Effector CD4-positive, alpha-beta T cell (primary cell): Measurements from ENCODE around the gene CD79B.
"Not testable (repeated sequence)": the region's sequence is repeated elsewhere in the genome, so short reads cannot be mapped to it uniquely, and the experiment has no call there.

Experiments used
- DNase-seq: peaks from one replicate; pipeline ENCODE4 v3.0.0-alpha.2; 2020

Gene CD79B

DNA sequence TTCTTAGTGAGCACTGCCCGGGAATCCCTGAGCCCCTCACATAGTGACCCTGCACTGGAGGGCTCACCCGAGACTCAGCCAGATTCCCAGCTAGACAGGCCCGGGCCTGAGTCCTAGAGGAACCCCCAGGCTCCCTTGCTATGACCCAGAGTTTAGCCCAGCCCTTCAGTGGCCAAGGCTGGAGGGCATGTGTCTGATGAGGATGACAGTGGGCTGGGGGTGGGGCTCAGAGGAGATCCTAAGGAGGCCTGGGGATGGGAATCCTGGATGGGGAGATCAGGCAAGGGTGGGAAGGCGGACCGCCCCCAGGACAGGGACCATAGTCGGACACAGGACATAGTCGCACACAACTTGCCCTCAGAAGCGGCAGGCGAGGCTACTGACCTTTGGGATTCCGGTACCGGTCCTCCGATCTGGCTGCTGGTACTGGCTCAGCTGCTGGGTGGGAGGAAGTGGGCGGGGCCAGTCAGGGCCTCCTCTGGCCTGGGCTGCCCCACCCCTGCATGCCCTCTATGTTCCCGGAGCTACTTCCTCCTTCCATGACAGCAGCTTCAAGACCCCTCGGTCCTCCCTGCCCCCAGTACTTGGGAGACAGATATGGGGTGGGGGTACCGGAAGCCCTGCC, 1.1 kb downstream of the CD79B start:
- DNase-seq = peak; percentile 41

- no peak for DNase-seq
Measured at GRCh38 chr17:63929860-63930766, 2.0 kb downstream of the CD79B start.

- no peak for DNase-seq
Measured at GRCh38 chr17:63928966-63929695, 3.0 kb downstream of the CD79B start.

DNA sequence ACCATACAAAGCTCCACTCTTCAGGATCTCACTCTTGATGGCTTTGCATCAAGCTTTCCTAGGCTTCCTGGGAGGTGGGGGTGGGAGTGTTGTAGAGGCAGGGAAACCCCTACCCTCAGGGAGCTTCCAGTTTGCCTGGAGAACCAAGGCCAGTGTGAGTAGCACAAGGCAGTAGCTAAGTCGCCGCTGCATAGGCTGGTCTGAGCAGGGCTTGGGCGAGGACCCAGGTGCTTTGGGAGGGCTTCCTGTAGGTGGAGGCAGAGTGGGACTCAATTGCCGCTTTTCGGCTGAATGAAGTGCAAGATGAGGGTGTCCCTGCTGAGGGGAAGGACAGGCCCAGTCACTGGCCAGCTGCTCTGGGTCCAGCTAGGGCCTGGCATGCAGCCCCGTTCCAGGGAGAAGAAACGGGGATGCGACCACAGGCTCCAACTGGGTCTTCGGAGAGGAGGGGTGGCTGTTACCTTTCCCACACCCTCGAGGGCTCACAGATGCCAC, 3.9 kb downstream of the CD79B start:
- no peak for DNase-seq

GRCh38 chr17:63927464-63928171, 4.5 kb downstream of the CD79B start:
- DNase-seq = no peak

GRCh38 chr17:63926164-63926563, 6.0 kb downstream of the CD79B start:
- no peak for DNase-seq

DNA sequence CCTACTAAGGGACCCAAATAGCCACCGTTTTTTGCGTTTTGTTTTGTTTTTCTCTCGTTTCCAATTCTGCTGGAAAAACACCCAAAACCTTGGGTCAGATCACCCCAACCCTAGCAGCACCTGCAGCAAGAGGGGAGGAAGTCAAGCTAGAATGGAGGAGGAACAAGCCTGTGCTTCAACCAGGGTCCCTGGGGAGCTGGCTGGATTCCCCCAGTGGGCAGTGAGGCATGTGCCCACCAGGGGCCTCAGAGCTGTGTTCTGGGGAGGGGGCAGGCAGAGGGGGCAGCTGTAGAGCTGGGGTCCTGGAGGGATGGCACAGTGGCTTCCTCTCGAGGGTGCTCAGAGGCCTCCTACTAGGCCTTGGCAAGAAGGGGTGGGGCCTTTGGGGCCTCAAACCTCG, 6.5 kb downstream of the CD79B start:
- DNase-seq = no peak

DNA sequence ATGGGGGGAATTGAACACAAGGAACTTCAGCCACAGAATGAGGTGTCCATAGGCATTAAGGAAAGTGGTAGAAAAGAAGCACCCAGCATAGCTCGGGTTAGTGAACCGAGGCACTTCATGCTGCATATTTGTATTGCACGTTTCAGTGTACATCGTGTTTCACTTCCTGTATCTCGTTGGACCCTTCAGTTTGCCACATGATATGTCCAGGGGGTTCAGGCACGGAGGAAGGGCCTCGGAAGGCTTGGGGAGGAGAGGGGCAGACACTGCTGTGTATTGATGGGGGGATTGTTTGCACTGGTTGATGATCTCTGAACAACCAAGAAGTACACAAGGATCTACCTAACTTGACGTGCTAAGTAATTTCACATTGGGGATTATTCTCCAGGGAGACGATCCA, 9.7 kb downstream of the CD79B start:
- DNase-seq = not testable (repeated sequence)

- DNase-seq = not testable (repeated sequence)
Measured at GRCh38 chr17:63920779-63921178, 11.4 kb downstream of the CD79B start.

GRCh38 chr17:63920050-63920449, 12.1 kb downstream of the CD79B start:
- DNase-seq = not testable (repeated sequence)

- DNase-seq = peak; percentile 67
Measured at GRCh38 chr17:63919311-63919723, 12.8 kb downstream of the CD79B start.

DNA sequence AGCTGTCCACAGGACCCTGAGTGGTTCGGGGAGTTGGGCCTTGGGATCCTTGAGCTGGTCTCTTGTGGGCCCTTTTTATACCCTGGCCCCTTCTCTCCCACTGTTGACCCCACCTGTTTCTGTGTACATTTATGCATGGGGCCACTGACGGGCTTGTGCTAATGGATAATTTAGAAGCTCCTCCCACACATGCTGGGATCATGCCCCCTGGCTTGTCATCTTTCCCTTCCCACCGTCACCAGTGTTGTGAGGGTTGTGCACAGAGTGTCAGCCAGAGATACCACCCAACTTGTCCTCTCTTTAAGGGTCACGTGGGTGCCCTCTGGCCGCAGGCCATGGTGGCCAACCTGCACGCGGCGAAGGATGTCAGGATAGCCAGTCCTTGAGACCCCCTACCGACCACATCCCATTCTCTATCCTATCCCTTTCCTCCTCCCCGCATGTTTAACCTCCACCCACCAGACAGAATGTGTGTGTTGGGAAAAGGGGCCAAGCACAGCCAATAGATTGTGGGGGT, 13.3 kb downstream of the CD79B start, which contains the start of gene GH1:
Gene GH1, minus strand, starts transcription at position 51 of the 517 bp plus-strand sequence. CDS start 63 bp downstream, outside the sequence.
- DNase-seq = not testable (repeated sequence)

DNA sequence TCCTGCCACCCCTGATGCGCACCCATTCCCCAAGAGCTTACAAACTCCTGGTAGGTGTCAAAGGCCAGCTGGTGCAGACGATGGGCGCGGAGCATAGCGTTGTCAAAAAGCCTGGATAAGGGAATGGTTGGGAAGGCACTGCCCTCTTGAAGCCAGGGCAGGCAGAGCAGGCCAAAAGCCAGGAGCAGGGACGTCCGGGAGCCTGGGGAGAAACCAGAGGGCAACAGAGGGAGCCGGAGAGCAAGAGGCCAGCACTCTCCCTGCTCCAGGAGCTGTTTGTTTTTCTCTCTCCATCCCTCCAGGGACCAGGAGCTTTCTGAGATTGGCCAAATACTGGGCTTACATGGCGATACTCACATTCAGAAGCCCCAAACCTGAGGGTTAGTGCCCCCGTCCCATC, 13.8 kb downstream of the CD79B start:
- no peak for DNase-seq

GRCh38 chr17:63917646-63918045, 14.5 kb downstream of the CD79B start:
- DNase-seq = no peak

DNA sequence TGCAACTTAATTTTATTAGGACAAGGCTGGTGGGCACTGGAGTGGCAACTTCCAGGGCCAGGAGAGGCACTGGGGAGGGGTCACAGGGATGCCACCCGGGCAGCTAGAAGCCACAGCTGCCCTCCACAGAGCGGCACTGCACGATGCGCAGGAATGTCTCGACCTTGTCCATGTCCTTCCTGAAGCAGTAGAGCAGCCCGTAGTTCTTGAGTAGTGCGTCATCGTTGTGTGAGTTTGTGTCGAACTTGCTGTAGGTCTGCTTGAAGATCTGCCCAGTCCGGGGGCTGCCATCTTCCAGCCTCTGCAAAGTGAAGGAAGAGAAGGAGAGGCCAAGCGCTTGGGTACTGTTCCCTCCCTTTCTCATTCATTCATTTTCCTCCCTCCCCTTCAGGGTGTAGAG, 14.9 kb downstream of the CD79B start:
- not testable (repeated sequence) for DNase-seq

DNA sequence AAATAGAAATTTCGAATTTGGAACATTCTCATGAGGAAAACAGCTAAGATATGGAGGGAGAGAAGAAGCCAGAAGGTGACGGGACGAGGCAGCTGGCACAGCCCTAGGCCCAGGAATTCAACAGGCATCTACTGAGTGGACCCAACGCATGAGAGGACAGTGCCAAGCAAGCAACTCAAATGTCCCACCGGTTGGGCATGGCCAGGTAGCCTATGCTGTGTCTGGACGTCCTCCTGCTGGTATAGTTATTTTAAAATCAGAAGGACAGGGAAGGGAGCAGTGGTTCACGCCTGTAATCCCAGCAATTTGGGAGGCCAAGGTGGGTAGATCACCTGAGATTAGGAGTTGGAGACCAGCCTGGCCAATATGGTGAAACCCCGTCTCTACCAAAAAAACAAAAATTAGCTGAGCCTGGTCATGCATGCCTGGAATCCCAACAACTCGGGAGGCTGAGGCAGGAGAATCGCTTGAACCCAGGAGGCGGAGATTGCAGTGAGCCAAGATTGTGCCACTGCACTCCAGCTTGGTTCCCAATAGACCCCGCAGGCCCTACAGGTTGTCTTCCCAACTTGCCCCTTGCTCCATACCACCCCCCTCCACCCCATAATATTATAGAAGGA, 15.5 kb downstream of the CD79B start:
- no peak for DNase-seq

DNA sequence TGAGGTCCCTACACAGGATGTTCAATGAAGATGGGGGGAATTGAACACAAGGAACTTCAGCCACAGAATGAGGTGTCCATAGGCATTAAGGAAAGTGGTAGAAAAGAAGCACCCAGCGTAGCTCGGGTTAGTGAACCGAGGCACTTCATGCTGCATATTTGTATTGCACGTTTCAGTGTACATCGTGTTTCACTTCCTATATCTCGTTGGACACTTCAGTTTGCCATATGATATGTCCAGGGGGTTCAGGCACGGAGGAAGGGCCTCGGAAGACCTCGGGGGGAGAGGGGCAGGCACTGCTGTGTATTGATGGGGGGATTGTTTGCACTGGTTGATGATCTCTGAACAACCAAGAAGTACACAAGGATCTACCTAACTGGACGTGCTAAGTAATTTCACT, 16.4 kb downstream of the CD79B start:
- DNase-seq = not testable (repeated sequence)

DNA sequence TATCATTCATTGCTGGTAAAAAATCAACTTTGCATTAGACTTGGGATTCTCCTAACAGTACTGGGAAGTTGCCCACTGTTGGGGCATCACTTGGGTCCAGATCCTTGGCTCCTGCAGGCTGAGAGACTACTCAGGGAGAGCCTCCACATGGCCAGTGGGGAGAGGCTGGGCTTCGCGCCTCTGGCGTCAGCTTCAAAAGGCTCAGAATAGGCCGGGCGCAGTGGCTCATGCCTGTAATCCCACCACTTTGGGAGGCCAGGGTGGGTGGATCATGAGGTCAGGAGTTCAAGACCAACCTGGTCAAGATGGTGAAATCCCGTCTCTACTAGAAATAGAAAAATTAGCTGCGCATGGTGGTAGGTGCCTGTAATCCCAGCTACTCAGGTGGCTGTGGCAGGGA, 17.7 kb downstream of the CD79B start:
- DNase-seq = no peak

GRCh38 chr17:63911657-63912100, 20.5 kb downstream of the CD79B start:
- DNase-seq = peak; percentile 47

DNA sequence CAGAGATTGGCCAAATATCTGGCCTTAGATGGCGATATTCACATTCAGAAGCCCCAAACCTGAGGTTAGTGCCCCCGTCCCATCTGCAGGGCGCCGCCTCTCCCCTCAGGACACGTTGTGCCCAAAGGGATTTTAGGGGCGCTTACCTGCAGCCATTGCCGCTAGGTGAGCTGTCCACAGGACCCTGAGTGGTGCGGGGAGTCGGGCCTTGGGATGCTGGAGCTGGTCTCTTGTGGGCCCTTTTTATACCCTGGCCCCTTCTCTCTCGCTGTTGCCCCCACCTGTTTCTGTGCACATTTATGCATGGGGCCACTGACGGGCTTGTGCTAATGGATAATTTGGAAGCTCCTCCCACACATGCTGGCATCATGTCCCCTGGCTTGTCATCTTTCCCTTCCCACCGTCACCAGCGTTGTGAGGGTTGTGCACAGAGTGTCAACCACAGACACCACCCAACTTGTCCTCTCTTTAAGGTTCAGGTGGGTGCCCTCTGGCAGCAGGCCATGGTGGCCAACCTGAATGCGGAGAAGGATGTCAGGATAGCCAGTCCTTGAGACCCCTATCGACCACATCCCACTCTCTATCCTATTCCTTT, 21.0 kb downstream of the CD79B start, which contains the start of gene CSHL1:
Gene CSHL1, minus strand, starts transcription at position 218 of the 595 bp plus-strand sequence. Its CDS starts 62 bp downstream, at position 156.
- no peak for DNase-seq

DNA sequence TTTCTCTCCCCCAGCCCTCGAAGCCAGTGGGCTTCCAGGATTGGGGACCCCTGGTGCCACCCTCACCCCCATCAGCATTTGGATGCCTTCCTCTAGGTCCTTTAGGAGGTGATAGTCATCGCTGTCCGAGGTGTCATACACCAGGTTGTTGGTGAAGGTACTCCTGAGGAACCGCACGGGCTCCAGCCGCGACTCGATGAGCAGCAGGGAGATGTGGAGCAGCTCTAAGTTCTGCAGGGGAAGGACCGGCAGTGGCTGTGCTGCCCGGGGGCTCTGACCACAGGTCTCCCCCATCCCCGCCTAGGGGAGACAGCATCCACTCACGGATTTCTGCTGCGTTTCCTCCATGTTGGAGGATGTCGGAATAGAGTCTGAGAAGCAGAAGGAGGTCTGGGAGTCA, 22.0 kb downstream of the CD79B start:
- no peak for DNase-seq
